ENCODE measurements around the gene COX4I1. TPM values are rescaled to one million over a fixed set of nuclear protein-coding genes. Genes with fewer than 3 reads are reported as not detected.
A peak's percentile ranks its signal among the peaks of the same experiment; 100 is the strongest.

Gene COX4I1
- 304 and 345 TPM in 2 replicates for total RNA-seq (2014; rRNA removed; shearing (Covaris generic))

GRCh38 chr16:85799497-85800320 is at the start of gene COX4I1, which contains the start of gene EMC8:
Gene COX4I1, plus strand, starts transcription at chr16:85799695. Its CDS starts 1,511 bp downstream, at chr16:85801206.
Gene EMC8, minus strand, starts transcription at chr16:85799544. Its CDS starts 249 bp downstream, at chr16:85799295.
- DNase-seq, result peak; percentile 87
- Histone ChIP-seq H3K27me3 (no peaks in the 10 kb centered on the region), H3K4me1 (no peaks in the 10 kb centered on the region), H3K4me3 (peak within 1 kb of the TSS; percentile 86), H3K9me3 (replicated peaks) (no peaks in the 10 kb centered on the region), H3K36me3 (peaks cover 7% of the 10 kb centered on the region; the same call in 1 of the 2 replicates), H3K27ac (peak within 1 kb of the TSS; percentile 72)

GRCh38 chr16:85749771-85750145 is 49.7 kb upstream of the COX4I1 start:
- Histone ChIP-seq H3K9me3 (replicated peaks) (no peaks in the 10 kb centered on the region), H3K36me3 (no peaks in the 10 kb centered on the region), H3K27ac (no peak overlapping the region), H3K27me3 (no peaks in the 10 kb centered on the region; the same call in 1 of the 2 replicates), H3K4me3 (peak overlapping the region; percentile 61), H3K4me1 (peaks cover 7% of the 10 kb centered on the region; the same call in 1 of the 2 replicates)
- no peak for DNase-seq

GRCh38 chr16:85750146-85750826 is 49.2 kb upstream of the COX4I1 start:
- H3K36me3 ChIP-seq, result no peaks in the 10 kb centered on the region
- peak; percentile 52 to 53 for DNase-seq
- H3K27me3 ChIP-seq, result no peaks in the 10 kb centered on the region; the same call in 1 of the 2 replicates
- H3K9me3 ChIP-seq (replicated peaks), result no peaks in the 10 kb centered on the region
- peaks cover 7% of the 10 kb centered on the region; the same call in 1 of the 2 replicates for H3K4me1 ChIP-seq
- H3K27ac ChIP-seq, result no peak overlapping the region
- peak overlapping the region; percentile 61 for H3K4me3 ChIP-seq

GRCh38 chr16:85750827-85751697 is 48.4 kb upstream of the COX4I1 start, which contains the start of gene C16orf74:
Gene C16orf74, minus strand, starts transcription at chr16:85751096. Its CDS starts 15,879 bp downstream, at chr16:85735217.
- Histone ChIP-seq H3K27me3 (no peaks in the 10 kb centered on the region; the same call in 1 of the 2 replicates), H3K4me1 (peaks cover 10% of the 10 kb centered on the region; the same call in 1 of the 2 replicates), H3K27ac (no peak within 1 kb of the TSS), H3K9me3 (replicated peaks) (no peaks in the 10 kb centered on the region), H3K36me3 (no peaks in the 10 kb centered on the region), H3K4me3 (peak within 1 kb of the TSS; percentile 61)
- DNase-seq, result peak in 1 of 2 experiments; percentile 38

GRCh38 chr16:85751698-85752501 is 47.6 kb upstream of the COX4I1 start:
- H3K36me3 ChIP-seq, result no peaks in the 10 kb centered on the region
- no peaks in the 10 kb centered on the region for H3K9me3 ChIP-seq (replicated peaks)
- no peak for DNase-seq
- H3K27ac ChIP-seq, result no peak overlapping the region
- no peaks in the 10 kb centered on the region; the same call in 1 of the 2 replicates for H3K27me3 ChIP-seq
- H3K4me1 ChIP-seq, result peaks cover 15% of the 10 kb centered on the region; the same call in 1 of the 2 replicates
- H3K4me3 ChIP-seq, result no peak overlapping the region

GRCh38 chr16:85752511-85753420 is 46.7 kb upstream of the COX4I1 start:
- DNase-seq, result peak; percentile 43 to 49
- Histone ChIP-seq H3K27ac (no peak overlapping the region), H3K4me3 (no peak overlapping the region), H3K36me3 (no peaks in the 10 kb centered on the region), H3K27me3 (no peaks in the 10 kb centered on the region; the same call in 1 of the 2 replicates), H3K4me1 (peaks cover 18% of the 10 kb centered on the region; the same call in 1 of the 2 replicates), H3K9me3 (replicated peaks) (no peaks in the 10 kb centered on the region)

- Histone ChIP-seq H3K4me1 (peaks cover 18% of the 10 kb centered on the region; the same call in 1 of the 2 replicates), H3K36me3 (no peaks in the 10 kb centered on the region), H3K4me3 (no peak overlapping the region), H3K9me3 (replicated peaks) (no peaks in the 10 kb centered on the region), H3K27ac (no peak overlapping the region), H3K27me3 (no peaks in the 10 kb centered on the region; the same call in 1 of the 2 replicates)
- no peak for DNase-seq
Measured at GRCh38 chr16:85753559-85753958, 45.9 kb upstream of the COX4I1 start.

GRCh38 chr16:85753976-85754375 is 45.5 kb upstream of the COX4I1 start:
- Histone ChIP-seq H3K36me3 (no peaks in the 10 kb centered on the region), H3K4me3 (no peak overlapping the region), H3K27me3 (no peaks in the 10 kb centered on the region; the same call in 1 of the 2 replicates), H3K9me3 (replicated peaks) (no peaks in the 10 kb centered on the region), H3K4me1 (peaks cover 18% of the 10 kb centered on the region; the same call in 1 of the 2 replicates), H3K27ac (no peak overlapping the region)
- DNase-seq, result no peak

GRCh38 chr16:85754413-85754812 is 45.1 kb upstream of the COX4I1 start:
- Histone ChIP-seq H3K9me3 (replicated peaks) (no peaks in the 10 kb centered on the region), H3K27ac (no peak overlapping the region)

GRCh38 chr16:85755929-85756768 is 43.3 kb upstream of the COX4I1 start:
- Histone ChIP-seq H3K36me3 (no peaks in the 10 kb centered on the region), H3K27ac (peak overlapping the region; percentile 53), H3K9me3 (replicated peaks) (no peaks in the 10 kb centered on the region), H3K27me3 (no peaks in the 10 kb centered on the region; the same call in 1 of the 2 replicates), H3K4me3 (peak overlapping the region; percentile 36), H3K4me1 (peaks cover 21% of the 10 kb centered on the region; the same call in 1 of the 2 replicates)
- DNase-seq, result peak in 1 of 2 experiments; percentile 56

More at GRCh38 chr16:85754413-85754812, 45.1 kb upstream of the COX4I1 start:
- H3K36me3 ChIP-seq, result no peaks in the 10 kb centered on the region
- H3K4me1 ChIP-seq, result peaks cover 19% of the 10 kb centered on the region; the same call in 1 of the 2 replicates
- no peak for DNase-seq
- no peaks in the 10 kb centered on the region; the same call in 1 of the 2 replicates for H3K27me3 ChIP-seq
- no peak overlapping the region for H3K4me3 ChIP-seq

- no peak overlapping the region for H3K27ac ChIP-seq
- DNase-seq, result peak in 1 of 2 experiments; percentile 20
Measured at GRCh38 chr16:85757341-85757822, 42.1 kb upstream of the COX4I1 start.

More at GRCh38 chr16:85757341-85757822, 42.1 kb upstream of the COX4I1 start:
- H3K4me1 ChIP-seq, result peaks cover 18% of the 10 kb centered on the region; the same call in 1 of the 2 replicates
- H3K27me3 ChIP-seq, result no peaks in the 10 kb centered on the region; the same call in 1 of the 2 replicates
- no peak overlapping the region for H3K4me3 ChIP-seq
- no peaks in the 10 kb centered on the region for H3K36me3 ChIP-seq
- no peaks in the 10 kb centered on the region for H3K9me3 ChIP-seq (replicated peaks)

Measured in SJCRH30 (cell line).